22Rv1 (cell line): ENCODE measurements around the gene SNX22.

Source experiments
- H3K27ac ChIP-seq: fragments of 450-650 bp; 2 replicates; pipeline ENCODE4 v1.5.1; 2017
- ZFX ChIP-seq: fragments of 450-650 bp; IDR thresholded peaks from 2 replicates; pipeline ENCODE4 v1.6.1; 2017; ENCODE audit warnings: antibody characterized with exemption, borderline replicate concordance
- TF ChIP-seq, protein P1 (sequence below): fragments of 450-650 bp; IDR thresholded peaks from 2 replicates; pipeline ENCODE4 v1.5.1; 2017; ENCODE audit warnings: mild to moderate bottlenecking

The SNX22 gene

DNA sequence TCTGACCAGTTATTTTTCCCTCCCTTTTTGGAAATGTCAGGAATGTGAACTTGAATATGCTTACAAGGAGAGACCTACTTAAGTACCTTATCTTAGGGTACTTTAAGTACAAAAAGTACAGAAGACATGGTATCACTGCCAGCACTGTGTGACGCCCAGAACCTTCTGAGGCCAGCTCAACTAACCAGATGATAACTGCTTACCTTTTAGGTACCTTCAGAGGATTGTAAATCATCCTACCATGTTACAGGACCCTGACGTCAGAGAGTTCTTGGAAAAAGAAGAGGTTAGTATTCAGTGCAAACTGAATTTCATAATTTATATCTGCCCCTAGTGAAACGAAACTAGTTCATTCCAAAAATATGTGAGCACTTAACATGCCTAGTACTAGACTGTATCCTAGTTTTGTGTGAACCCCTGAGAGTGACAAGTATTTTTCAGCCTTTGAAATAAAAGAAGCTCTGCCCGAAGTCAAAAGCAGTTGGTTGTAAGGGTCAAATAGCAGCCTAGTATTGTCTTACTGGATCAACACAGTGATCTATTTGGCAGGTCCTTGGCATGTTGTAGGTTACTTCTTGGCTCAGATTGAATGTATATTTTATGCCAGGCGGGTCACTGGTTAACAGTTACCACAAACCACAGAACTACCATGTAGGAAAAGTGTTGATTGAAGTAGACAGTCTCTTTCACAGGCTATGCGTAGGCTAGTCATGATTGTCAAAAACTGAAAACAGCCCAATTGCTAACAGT is 23.8 kb upstream of the SNX22 start:
- TF ChIP-seq, protein P1, sequence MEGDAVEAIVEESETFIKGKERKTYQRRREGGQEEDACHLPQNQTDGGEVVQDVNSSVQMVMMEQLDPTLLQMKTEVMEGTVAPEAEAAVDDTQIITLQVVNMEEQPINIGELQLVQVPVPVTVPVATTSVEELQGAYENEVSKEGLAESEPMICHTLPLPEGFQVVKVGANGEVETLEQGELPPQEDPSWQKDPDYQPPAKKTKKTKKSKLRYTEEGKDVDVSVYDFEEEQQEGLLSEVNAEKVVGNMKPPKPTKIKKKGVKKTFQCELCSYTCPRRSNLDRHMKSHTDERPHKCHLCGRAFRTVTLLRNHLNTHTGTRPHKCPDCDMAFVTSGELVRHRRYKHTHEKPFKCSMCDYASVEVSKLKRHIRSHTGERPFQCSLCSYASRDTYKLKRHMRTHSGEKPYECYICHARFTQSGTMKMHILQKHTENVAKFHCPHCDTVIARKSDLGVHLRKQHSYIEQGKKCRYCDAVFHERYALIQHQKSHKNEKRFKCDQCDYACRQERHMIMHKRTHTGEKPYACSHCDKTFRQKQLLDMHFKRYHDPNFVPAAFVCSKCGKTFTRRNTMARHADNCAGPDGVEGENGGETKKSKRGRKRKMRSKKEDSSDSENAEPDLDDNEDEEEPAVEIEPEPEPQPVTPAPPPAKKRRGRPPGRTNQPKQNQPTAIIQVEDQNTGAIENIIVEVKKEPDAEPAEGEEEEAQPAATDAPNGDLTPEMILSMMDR = no peak
- no peak for TF ChIP-seq ZFX
- H3K27ac ChIP-seq = no peak overlapping the region

DNA sequence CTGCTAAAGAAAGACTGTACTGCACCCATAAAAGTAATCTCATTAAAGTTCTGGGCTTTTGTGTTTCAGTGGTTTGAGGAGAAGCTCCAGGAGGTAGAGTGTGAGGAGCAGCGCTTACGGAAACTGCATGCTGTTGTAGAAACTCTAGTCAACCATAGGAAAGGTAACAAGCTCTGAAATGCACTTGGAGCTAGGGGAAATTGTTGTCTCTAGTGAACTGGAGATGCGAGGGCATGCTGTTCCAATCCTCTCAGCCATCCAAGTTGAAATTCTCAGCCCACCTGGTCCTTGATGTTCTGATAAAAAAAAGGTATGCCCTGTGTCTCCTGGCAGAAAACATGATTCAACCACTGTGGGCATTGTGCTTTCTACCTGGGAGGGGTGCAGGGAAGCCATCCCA is 21.4 kb upstream of the SNX22 start:
- H3K27ac ChIP-seq = no peak overlapping the region
- TF ChIP-seq ZFX = no peak
- TF ChIP-seq, protein P1 = no peak

DNA sequence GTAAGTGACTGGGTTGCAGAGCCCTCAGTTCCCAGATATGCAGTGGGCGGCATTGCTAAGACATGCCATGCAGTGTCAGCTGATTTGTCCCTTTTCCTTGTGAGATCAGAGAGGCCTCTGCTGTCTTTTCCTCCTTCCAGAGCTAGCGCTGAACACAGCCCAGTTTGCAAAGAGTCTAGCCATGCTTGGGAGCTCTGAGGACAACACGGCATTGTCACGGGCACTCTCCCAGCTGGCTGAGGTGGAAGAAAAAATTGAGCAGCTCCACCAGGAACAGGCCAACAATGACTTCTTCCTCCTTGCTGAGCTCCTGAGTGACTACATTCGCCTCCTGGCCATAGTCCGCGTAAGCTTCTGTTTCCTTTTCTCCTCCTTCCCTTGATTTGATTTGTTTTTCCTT is 20.0 kb upstream of the SNX22 start:
- TF ChIP-seq ZFX = no peak
- TF ChIP-seq, protein P1 = no peak
- no peak overlapping the region for H3K27ac ChIP-seq

DNA sequence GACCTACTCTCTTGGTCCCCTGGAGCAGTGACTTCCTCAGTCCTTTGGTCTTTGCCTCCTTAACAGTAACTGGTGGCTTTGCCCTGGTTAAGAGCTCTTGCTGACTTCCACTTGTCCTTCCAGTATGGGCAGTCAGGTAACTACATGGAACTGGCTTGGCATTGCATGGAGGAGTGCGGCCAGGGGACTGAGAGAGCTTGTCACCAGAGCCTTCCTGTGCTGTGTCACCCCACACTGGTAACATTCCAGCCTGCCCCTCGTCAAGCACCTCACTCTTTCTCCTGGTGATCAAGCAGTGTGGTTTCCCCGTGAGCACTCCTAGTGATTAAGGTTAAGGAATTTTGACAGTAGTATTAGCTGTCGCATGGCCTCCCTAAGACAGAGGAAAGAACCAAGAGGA is 19.3 kb upstream of the SNX22 start:
- no peak overlapping the region for H3K27ac ChIP-seq
- TF ChIP-seq, protein P1 = no peak
- TF ChIP-seq ZFX = no peak

DNA sequence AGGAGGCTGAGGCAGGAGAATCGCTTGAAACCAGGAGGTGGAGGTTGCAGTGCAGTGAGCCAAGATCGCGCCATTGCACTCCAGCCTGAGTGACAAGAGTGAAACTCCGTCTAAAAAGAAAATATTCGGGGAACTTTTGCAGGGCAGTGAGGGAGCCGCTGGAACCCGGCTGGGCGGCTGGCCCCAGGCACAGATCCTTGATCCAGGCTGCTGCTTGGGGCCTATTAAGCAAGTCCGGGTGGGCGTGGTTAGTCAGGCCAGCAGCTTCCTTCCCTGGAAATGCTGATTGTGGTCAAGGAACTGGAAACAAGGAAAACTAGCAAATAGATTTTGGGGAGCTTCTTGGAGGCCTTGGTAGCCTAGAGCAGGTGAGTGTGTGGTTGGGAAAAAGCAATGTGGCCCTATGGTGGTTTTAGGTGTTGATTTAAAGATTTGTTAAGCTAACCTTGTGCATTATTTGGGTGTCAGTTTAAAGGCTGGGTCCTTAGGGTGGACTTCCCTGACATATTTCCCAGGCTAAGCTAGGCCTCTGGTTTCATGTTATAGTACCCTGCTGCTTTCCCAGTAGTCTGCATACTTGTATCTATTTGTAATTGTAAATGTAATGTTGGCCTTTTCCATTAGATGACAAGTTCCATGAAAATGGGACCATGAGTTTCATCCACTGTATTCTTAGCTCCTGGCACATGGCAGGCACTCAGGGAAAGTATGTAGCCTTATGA is 17.7 kb upstream of the SNX22 start:
- TF ChIP-seq, protein P1 = no peak
- no peak for TF ChIP-seq ZFX
- no peak overlapping the region for H3K27ac ChIP-seq

DNA sequence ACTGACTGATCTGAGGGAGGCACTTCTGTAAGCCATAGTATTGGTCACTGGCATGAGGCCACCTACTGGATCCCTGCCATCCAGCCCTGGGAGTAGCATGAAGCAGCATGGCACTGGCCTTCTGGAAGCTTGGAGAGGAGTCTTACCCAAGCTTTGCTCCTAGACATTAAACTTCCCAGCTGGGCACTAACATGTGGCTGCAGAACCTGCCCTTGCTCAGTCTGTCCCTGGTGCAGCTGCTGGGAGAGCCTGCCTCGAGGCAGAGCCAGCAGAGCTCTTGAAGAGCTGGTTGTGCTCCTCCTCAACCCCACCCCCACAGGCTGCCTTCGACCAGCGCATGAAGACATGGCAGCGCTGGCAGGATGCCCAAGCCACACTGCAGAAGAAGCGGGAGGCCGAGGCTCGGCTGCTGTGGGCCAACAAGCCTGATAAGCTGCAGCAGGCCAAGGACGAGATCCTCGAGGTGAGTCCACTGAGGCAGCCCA is 17.1 kb upstream of the SNX22 start:
- TF ChIP-seq, protein P1 = no peak
- no peak for TF ChIP-seq ZFX
- H3K27ac ChIP-seq = no peak overlapping the region

DNA sequence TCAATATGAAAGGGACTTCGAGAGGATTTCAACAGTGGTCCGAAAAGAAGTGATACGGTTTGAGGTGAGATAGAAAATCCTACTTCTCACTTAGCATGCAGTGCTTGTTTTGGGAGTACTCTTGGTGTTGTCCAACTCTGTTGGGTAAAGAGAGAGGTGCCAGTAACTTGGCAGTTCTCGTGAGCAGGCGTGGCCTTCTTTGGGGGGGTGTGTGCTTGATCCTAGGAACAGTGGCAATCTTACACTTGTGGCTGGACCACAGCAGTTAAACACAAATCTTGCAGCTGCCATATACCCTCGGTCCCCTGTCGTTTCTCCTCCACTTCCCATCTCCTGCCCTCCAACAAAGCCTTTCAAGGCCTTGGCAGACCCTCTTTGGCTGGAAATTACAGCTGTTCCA is 15.2 kb upstream of the SNX22 start:
- H3K27ac ChIP-seq = no peak overlapping the region
- TF ChIP-seq, protein P1 = no peak
- TF ChIP-seq ZFX = no peak
